Keratinocyte (primary cell): Measurements from ENCODE around the gene SPATA9. TPM values are rescaled to one million over a fixed set of nuclear protein-coding genes. Genes with fewer than 3 reads are reported as not detected.

ENCODE experiments used
- DNase-seq: peaks from one replicate; pipeline ENCODE4 v3.0.0-alpha.2; 2011; ENCODE audit warnings: low read depth, missing footprints, low spot score
- FAIRE-seq: peaks from 2 replicates; lab custom pipeline; 2011; peaks lifted over from hg19 to GRCh38; lab: Jason Lieb, UNC
- H2AFZ ChIP-seq: 2 replicates; pipeline ENCODE4 v1.6.0; 2012; ENCODE audit warnings: low read length, control low read depth, inconsistent platforms; ENCODE audit not compliant: control insufficient read depth
- H3K27ac ChIP-seq: 2 replicates; pipeline ENCODE4 v1.5.1; 2011; ENCODE audit warnings: low read length; ENCODE audit not compliant: control insufficient read depth, insufficient read depth
- H3K27me3 ChIP-seq: 3 replicates; pipeline ENCODE4 v1.6.0; 2011; ENCODE audit warnings: low read length; ENCODE audit not compliant: control insufficient read depth, insufficient read depth; ENCODE audit errors: extremely low read depth
- H3K36me3 ChIP-seq, 2 experiments: 2 replicates in 1 of 2; 3 replicates in 1 of 2; pipeline ENCODE4 v1.5.1; 2011; ENCODE audit warnings: low read length in 2 of 2, mild to moderate bottlenecking in 1 of 2; ENCODE audit not compliant: control insufficient read depth in 2 of 2, insufficient read depth in 2 of 2; ENCODE audit errors: extremely low read depth in 1 of 2
- H3K4me1 ChIP-seq: 3 replicates; pipeline ENCODE4 v1.5.1; 2011; ENCODE audit warnings: low read length; ENCODE audit not compliant: control insufficient read depth, insufficient read depth; ENCODE audit errors: extremely low read depth
- H3K4me2 ChIP-seq: 3 replicates; pipeline ENCODE4 v1.6.0; 2011; ENCODE audit warnings: low read depth, low read length; ENCODE audit not compliant: control insufficient read depth, insufficient read depth; ENCODE audit errors: extremely low read depth
- H3K4me3 ChIP-seq, 3 experiments: fragments of 200-600 bp in 1 of 3; sonication (generic) in 1 of 3; 2 replicates in 2 of 3; 3 replicates in 1 of 3; pipeline ENCODE4 v1.5.1; 2011 to 2016; ENCODE audit warnings: low read length in 3 of 3, mild to moderate bottlenecking in 3 of 3, control low read depth in 2 of 3, inconsistent platforms in 1 of 3, low read depth in 1 of 3, mixed read lengths in 1 of 3, mixed run types in 1 of 3, moderate library complexity in 1 of 3; ENCODE audit not compliant: control insufficient read depth in 2 of 3, insufficient read depth in 2 of 3; ENCODE audit errors: extremely low read depth in 1 of 3
- H3K79me2 ChIP-seq: 2 replicates; pipeline ENCODE4 v1.6.0; 2012; ENCODE audit warnings: low read length; ENCODE audit not compliant: control insufficient read depth, insufficient read depth
- H3K9ac ChIP-seq: 3 replicates; pipeline ENCODE4 v1.6.0; 2011; ENCODE audit warnings: low read length; ENCODE audit not compliant: control insufficient read depth, insufficient read depth; ENCODE audit errors: extremely low read depth
- H3K9me1 ChIP-seq: 3 replicates; pipeline ENCODE4 v1.6.0; 2011; ENCODE audit warnings: low read length; ENCODE audit not compliant: control insufficient read depth, insufficient read depth; ENCODE audit errors: extremely low read depth
- H3K9me3 ChIP-seq: 2 replicates; pipeline ENCODE4 v1.5.1; 2012; ENCODE audit warnings: low read depth, low read length; ENCODE audit not compliant: control insufficient read depth
- H4K20me1 ChIP-seq: 3 replicates; pipeline ENCODE4 v1.6.0; 2011; ENCODE audit warnings: low read length; ENCODE audit not compliant: control insufficient read depth, insufficient read depth; ENCODE audit errors: extremely low read depth
- CTCF ChIP-seq, 3 experiments: IDR thresholded peaks in 1 of 3; conservative IDR thresholded peaks in 1 of 3; optimal IDR thresholded peaks in 1 of 3; 2 replicates in 2 of 3; 3 replicates in 1 of 3; pipeline versions ENCODE3 to v1.5.1; 2011; ENCODE audit warnings: low read length in 3 of 3, mild to moderate bottlenecking in 3 of 3, moderate library complexity in 2 of 3, control low read depth in 1 of 3, inconsistent platforms in 1 of 3; ENCODE audit not compliant: insufficient read depth in 2 of 3; ENCODE audit errors: extremely low read depth in 1 of 3
- EZH2 ChIP-seq: IDR thresholded peaks from one replicate; pipeline ENCODE4 v1.6.1; 2012; ENCODE audit warnings: inconsistent platforms, mild to moderate bottlenecking, low read length, moderate library complexity
- dilution Hi-C: fragments of 300-500 bp; cut with MboI; formaldehyde crosslinking; loops from one replicate; pipeline ENCODE4 v1.7.0; 2020; ENCODE audit warnings: low sequenced_read_pairs; ENCODE audit not compliant: extremely low pct_ligation_motif_present
- polyA plus RNA-seq, 5 experiments: library from polyadenylated mRNA; depleted of rRNA in 3 of 5; stranded (reverse) in 3 of 5; stranded (forward) in 1 of 5; unstranded in 1 of 5; fragments of >200 nt; gene quantifications; 1 replicate in 1 of 5; 2 replicates in 3 of 5; 3 replicates in 1 of 5; pipeline versions ENCODE4 v1.2.1 to v1.2.3, GENCODE V29; 2011 to 2012; ENCODE audit warnings: missing spikeins in 2 of 5, low read depth in 1 of 5, low replicate concordance in 1 of 5

Gene SPATA9
- polyA plus RNA-seq, 1 donor (not counting 4 experiments of a cell fraction or from before 2014, with no cell fraction given) = not detected

GRCh38 chr5:95631991-95632675 is 50.7 kb downstream of the SPATA9 start:
- TF ChIP-seq EZH2 (no peak), CTCF (optimal IDR thresholded peaks at IDR 0.05 in 1 of 3, IDR thresholded peaks at IDR 0.05 in 1 of 3, conservative IDR thresholded peaks at IDR 0.05 in 1 of 3; ENCODE audit: extremely low read depth in 1 of 3, insufficient read depth in 2 of 3, low read length in 3 of 3) (no peak)
- no peak for DNase-seq
- no peak overlapping the region for H3K4me3 ChIP-seq
- no peak overlapping the region for H3K4me2 ChIP-seq
- no peaks in the 10 kb centered on the region for H3K9me1 ChIP-seq
- peak; percentile 36 for FAIRE-seq
- H3K9me3 ChIP-seq = no peaks in the 10 kb centered on the region
- H3K27me3 ChIP-seq = no peaks in the 10 kb centered on the region
- peaks cover 9% of the 10 kb centered on the region for H3K4me1 ChIP-seq
- no peak overlapping the region for H3K27ac ChIP-seq
- dilution Hi-C loops = no loop called here
- no peaks in the 10 kb centered on the region for H4K20me1 ChIP-seq
- no peak overlapping the region for H3K9ac ChIP-seq
- H3K79me2 ChIP-seq = no peaks in the 10 kb centered on the region
- H2AFZ ChIP-seq = peak overlapping the region; percentile 74
- no peaks in the 10 kb centered on the region for H3K36me3 ChIP-seq

- Histone ChIP-seq H3K36me3 (no peaks in the 10 kb centered on the region), H3K27me3 (no peaks in the 10 kb centered on the region), H3K9me3 (no peaks in the 10 kb centered on the region), H3K4me2 (no peak overlapping the region), H3K79me2 (no peaks in the 10 kb centered on the region), H3K9me1 (no peaks in the 10 kb centered on the region), H3K4me3 (no peak overlapping the region), H3K9ac (no peak overlapping the region), H4K20me1 (no peaks in the 10 kb centered on the region), H3K4me1 (peaks cover 9% of the 10 kb centered on the region), H2AFZ (peak overlapping the region; percentile 28), H3K27ac (no peak overlapping the region)
- TF ChIP-seq EZH2 = no peak
- TF ChIP-seq CTCF (optimal IDR thresholded peaks at IDR 0.05 in 1 of 3, IDR thresholded peaks at IDR 0.05 in 1 of 3, conservative IDR thresholded peaks at IDR 0.05 in 1 of 3; ENCODE audit: extremely low read depth in 1 of 3, insufficient read depth in 2 of 3, low read length in 3 of 3) = no peak
- dilution Hi-C loops = no loop called here
- FAIRE-seq = no peak
- no peak for DNase-seq
These were observed 51.4 kb downstream of the SPATA9 start for GRCh38 chr5:95631255-95631958.
